Measurements from ENCODE around the gene CNTNAP2. TPM values are rescaled to one million over a fixed set of nuclear protein-coding genes. Genes with fewer than 3 reads are reported as not detected.
A peak's percentile ranks its signal among the peaks of the same experiment; 100 is the strongest.
"Not testable (repeated sequence)": the region's sequence is repeated elsewhere in the genome, so short reads cannot be mapped to it uniquely, and the experiment has no call there.

CNTNAP2 gene
- total RNA-seq, 1 donor from 2014 or later: 0.49 TPM

DNA sequence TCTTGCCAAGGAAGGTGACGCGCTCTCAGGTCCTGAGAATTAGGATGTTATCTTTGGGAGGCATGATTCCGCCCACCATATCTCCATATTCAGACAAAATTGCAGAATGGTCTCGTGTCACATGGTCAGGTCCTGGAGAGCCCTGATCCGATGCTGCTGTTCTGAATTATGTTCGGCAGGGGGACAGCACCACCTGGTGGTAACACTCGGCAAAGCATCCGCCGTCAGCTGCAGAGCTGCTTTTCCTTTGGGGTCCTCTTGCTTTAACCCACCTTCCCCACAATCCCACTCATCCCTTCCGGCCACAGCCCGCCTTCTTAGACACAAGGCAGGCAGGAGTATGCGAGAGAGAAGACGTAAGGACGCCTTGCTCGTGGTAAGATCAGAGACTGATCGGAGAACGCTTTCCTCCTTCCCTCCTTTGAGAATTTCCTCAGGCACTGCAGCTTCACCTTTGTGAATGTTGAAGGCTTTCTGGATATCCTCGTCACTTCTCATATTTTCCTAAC is 2146.2 kb downstream of the CNTNAP2 start:
- DNase-seq (ENCODE audit: low spot score) (peak; percentile 82), ATAC-seq (peak; percentile 92)
- intact Hi-C loops (cut with DNase I): no loop called here

DNA sequence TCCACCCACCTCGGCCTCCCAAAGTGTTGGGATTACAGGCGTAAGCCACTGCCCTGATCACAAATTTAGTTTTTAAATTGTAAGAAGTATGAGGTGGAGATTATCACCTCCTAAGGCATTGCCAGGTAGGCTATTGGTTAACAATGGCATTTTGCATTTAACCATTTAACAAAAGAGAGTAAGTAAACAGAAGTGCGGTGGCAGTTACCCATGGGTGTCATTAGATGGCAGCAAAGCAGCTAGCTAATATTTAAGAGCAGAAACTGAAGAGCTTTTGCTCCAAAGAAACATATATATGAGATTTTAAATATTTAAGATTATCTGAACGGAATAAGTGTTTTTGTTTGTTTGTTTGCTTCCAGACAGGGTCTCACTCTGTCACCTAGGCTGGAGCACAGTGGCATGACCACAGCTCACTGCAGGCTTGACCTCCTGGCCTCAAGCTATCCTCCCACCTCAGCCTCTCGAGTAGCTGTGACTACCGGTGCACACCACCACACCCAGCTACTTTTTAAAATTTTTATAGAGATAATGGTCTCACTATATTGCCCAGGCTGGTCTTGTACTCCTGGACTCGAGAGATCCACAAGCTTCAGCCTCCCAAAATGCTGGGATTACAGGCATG is 2148.4 kb downstream of the CNTNAP2 start:
- DNase-seq (ENCODE audit: low spot score) (no peak), ATAC-seq (no peak)
- intact Hi-C loops (cut with DNase I): no loop called here

GRCh38 chr7:148265896-148266295 is 2149.3 kb downstream of the CNTNAP2 start:
- intact Hi-C loops (cut with DNase I): no loop called here
- ATAC-seq (no peak), DNase-seq (ENCODE audit: low spot score) (no peak)

GRCh38 chr7:148266795-148267194 is 2150.2 kb downstream of the CNTNAP2 start:
- ATAC-seq: no peak
- DNase-seq (ENCODE audit: low spot score): no peak
- intact Hi-C loops (cut with DNase I): no loop called here

DNA sequence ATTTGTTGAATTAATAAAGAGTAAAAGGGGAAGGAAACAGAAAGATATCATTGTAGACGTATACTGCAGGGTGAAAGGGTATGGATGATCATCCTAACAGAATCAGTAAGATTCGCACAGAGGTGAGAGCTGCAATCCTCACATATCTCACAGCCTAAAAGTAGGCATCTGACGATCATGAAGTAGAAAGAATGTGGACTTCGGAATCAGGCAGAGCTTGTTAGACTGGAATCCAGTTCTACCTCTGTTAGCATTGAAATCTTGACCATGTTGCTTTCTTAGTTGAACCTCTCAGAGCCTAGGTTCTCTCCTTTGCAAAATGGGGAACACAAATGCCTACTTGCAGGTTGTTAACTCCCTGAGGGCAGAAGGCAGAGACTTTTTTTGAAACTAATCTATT is 2154.0 kb downstream of the CNTNAP2 start:
- intact Hi-C loops (cut with DNase I): no loop called here

GRCh38 chr7:148274118-148274517 is 2157.5 kb downstream of the CNTNAP2 start:
- intact Hi-C loops (cut with DNase I): no loop called here

More for the DNA sequence above, 2154.0 kb downstream of the CNTNAP2 start:
- DNase-seq (ENCODE audit: low spot score) (no peak), ATAC-seq (no peak)

DNA sequence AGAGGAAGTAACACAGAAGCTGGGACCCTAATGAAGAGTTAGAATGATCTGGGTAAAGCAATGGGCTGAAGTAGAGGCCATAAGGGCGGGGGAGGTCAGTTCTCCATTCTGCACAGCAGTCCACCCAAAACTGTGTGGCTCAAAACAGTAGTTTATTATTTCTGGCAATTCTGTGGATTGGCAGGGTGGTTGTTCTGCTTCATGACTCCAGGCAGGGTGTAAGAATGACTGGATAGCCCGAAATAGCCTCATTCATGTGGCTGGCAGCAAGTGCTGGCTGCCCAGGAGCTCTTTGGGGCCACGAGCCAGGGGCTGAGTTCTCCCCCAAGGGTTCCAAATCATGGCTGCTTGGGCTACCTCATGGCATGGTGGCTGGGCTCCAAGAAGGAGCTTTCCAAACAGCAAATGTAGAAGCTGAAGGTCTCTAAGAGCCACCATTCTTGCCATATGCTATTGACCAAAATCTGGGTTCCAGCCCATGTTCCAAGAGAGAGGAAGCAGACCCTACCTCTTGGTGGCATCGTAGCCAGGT is 2158.8 kb downstream of the CNTNAP2 start:
- ATAC-seq: no peak
- intact Hi-C loops (cut with DNase I): no loop called here

More at GRCh38 chr7:148274118-148274517, 2157.5 kb downstream of the CNTNAP2 start:
- ATAC-seq (no peak), DNase-seq (ENCODE audit: low spot score) (no peak)

GRCh38 chr7:148276314-148277041 is 2159.9 kb downstream of the CNTNAP2 start:
- intact Hi-C loops (cut with DNase I): no loop called here
- DNase-seq (ENCODE audit: low spot score) (no peak), ATAC-seq (no peak)

More for the DNA sequence above, 2158.8 kb downstream of the CNTNAP2 start:
- no peak for DNase-seq (ENCODE audit: low spot score)

GRCh38 chr7:148277042-148277660 is 2160.6 kb downstream of the CNTNAP2 start:
- intact Hi-C loops (cut with DNase I): no loop called here
- no peak for DNase-seq (ENCODE audit: low spot score)
- no peak for ATAC-seq

GRCh38 chr7:148286150-148286549 is 2169.5 kb downstream of the CNTNAP2 start:
- no peak for DNase-seq (ENCODE audit: low spot score)
- peak; percentile 75 for ATAC-seq
- intact Hi-C loops (cut with DNase I): no loop called here

- ATAC-seq (no peak), DNase-seq (ENCODE audit: low spot score) (no peak)
- intact Hi-C loops (cut with DNase I): no loop called here
These were observed 2170.9 kb downstream of the CNTNAP2 start for GRCh38 chr7:148287538-148287937.

DNA sequence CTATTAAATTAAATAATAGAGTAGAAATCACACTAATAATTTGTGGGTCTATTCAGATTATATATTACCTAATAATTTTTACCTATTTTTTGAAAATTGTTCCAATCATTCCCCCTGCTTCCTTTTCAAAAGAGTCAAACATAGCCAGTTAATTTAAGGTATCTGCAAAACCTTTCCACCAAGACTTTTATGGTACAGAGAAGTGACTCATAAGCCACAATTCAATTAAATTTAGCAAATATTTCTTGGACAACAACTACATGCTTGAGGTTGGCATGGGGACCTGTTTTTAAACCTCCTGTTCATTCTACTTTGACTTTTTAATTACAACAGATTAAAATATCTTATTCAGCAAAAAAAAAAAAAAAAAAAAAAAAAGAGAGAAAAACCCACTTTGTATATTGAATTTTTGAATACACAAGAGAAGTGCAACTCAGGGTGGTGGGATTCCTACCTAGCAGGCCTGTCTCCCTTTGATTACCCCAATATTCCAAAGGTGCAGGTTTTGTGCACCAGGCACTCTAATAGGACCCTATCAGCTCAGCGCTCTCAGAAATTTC is 2172.1 kb downstream of the CNTNAP2 start:
- ATAC-seq (no peak), DNase-seq (ENCODE audit: low spot score) (no peak)
- intact Hi-C loops (cut with DNase I): no loop called here

DNA sequence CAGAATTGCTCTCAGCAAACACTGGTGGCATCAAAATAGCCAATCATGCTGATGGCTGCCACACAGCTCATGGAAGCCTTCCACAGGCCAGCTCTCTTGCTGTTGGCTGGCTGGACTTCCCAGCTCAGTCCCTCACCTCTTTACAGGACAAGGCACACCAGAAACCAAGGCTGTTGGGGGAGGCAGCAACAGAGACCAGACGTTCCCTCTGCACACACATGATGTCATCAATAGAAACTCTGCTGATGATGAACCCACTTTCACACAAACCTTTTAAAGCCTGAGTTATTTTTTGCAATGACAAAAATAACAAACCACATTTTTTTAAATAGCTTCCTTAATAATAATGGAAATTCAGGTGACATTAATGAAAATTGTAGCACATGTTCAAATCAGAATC is 2173.0 kb downstream of the CNTNAP2 start:
- intact Hi-C loops (cut with DNase I): no loop called here
- DNase-seq (ENCODE audit: low spot score) (no peak), ATAC-seq (no peak)

DNA sequence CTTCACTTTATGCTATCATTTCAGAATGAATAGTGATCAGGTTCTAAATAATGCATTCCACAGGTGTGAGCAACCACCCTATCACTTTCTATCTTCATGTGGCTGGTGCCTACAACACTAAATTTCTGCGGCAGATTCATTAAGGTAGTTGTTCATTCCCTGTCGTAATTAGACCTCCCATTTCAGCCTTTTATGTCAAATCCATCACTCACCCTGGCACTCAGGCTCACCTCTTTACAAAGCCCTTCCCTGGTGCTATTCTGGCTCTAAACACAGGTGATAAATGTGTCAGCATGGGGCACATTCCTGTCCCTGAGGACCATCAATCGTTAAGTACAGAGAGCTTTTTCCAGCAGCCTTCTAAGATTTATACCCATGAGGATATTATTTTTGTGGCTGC is 2173.9 kb downstream of the CNTNAP2 start:
- intact Hi-C loops (cut with DNase I): no loop called here
- no peak for ATAC-seq
- no peak for DNase-seq (ENCODE audit: low spot score)

DNA sequence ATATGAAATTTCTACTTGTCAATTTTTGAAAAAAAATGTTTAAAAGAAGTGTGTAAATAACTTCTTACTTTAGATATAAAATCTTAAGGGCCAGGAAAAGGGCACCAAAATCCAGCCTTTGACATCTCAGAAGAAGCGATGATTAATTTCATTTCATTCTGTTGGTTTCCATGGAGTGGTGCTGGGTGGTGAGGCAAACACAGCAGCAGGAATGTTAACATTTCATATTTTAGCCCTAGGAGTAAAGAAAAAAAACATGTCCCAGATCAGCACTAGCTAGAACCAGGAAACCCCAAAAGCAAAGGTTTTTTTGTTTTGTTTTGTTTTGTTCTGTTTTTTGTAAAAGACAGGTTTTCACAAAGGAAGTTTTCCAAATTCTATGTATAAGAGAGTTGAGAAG is 2175.2 kb downstream of the CNTNAP2 start:
- DNase-seq (ENCODE audit: low spot score) (no peak), ATAC-seq (no peak)
- intact Hi-C loops (cut with DNase I): no loop called here

DNA sequence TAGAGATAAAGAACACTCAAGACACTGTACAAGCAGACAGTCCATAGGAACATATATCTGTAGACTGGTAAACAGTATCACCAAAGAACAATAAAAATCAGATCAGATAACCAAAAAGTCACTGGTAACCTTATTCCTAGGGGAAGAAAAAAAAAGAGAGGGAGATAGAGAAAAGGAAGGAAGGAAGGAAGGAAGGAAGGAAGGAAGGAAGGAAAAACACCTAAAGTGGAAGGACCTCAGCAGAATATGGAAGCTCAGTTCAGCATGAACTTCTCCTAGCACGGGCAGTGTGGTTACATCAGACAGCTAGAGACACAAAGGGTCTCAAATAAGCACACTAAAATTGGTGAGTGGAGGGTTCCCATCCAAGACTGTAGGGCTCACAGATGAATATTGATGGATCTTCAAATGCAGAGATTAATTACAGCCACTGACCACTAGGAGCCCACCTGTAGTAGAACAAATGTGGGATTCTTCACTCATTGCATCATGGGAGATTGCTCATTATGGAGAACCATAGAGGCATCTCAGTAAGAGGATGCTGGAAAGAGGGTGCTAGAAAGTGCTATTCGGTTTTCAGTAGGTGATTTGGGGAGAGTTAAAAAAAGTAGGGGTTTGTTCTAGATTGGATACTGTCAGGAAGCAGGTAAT is 2180.5 kb downstream of the CNTNAP2 start:
- DNase-seq (ENCODE audit: low spot score) (no peak), ATAC-seq (no peak)
- intact Hi-C loops (cut with DNase I): no loop called here

GRCh38 chr7:148298768-148299167 is 2182.2 kb downstream of the CNTNAP2 start:
- ATAC-seq; intact Hi-C loops (cut with DNase I): not testable (repeated sequence)

DNA sequence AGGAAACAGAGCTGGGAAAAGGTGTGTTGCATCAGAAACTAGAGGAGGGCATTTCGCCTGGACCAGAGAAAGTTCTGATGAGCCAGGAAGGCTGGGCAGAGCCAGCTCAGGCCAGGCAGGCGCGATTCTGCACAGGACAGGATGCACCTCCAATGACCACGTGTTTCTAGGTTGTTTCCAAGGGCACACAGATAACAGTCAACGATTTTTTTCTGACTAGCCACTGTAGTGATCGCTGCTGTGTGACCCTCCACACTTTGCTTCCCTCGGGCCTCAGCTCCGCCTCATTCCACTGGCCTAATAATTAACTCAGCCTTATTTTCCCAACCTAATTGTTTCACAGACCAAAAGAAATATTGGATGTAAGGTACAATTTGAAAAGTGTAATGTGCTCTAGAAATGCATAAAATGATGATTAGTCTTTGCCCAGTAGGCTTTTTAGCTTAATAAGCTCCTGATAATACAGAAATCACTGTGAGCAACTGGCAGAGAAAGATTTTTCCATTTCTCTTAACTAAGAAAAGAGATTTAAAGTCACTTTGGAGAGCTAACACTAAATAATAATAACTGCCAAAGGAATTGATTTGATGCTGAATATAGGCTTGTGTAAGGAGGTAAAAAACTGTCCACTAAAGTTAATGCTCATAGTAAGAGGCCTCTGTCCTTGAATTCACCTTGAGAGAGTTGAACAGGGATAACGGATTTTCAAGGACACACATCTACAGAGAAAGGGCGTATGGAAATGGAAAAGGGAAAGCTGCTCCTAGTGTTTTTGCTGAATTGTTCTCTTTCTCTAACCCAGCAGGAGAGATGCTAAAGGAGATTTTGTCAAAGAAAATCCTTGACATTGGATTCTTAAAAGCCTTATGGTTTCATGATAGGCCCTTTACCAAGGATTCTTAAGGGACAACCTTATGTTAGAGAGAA is 2183.0 kb downstream of the CNTNAP2 start:
- ATAC-seq: no peak
- no peak for DNase-seq (ENCODE audit: low spot score)
- intact Hi-C loops (cut with DNase I): no loop called here

More at GRCh38 chr7:148298768-148299167, 2182.2 kb downstream of the CNTNAP2 start:
- not testable (repeated sequence) for DNase-seq (ENCODE audit: low spot score)

Measured in sciatic nerve (tissue), 2 donors.